ENCODE measurements around the gene HRH3. TPM values are rescaled to one million over a fixed set of nuclear protein-coding genes. Genes with fewer than 3 reads are reported as not detected.

The HRH3 gene
- total and polyA plus RNA-seq, 2 donors (not counting 1 experiment from before 2014, with no cell fraction given): not detected

DNA sequence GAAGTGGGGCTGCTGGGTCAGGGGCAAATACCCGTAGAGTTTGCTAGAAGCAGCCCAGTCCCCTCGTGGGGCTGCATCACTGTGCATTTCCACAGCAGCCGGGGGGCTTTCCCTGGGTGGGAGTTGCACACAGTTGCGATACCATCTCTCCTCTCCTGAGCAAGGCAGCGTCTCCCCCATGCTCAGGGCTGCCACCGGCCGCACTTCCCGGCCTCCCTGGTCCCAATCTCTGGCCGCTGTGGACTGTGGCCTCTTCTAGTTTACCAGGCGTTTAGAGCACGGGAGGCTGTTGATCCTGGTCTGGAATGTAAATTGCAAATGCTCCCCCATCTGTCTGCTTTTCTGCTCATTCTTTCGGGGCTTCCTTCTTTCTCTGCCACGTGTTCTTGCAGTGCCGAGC is 49.3 kb upstream of the HRH3 start:
- POLR2A ChIA-PET: no interaction called here
- no peaks in the 10 kb centered on the region for H3K9me3 Mint-ChIP-seq (ENCODE audit: insufficient read depth)
- DNase-seq (no peak), ATAC-seq (ENCODE audit: low read depth) (no peak)
- CTCF ChIA-PET: interaction anchor here (0.7 kb wide), 1 partner anchor 234 kb away, joined by 3 read pairs; no protein-coding TSS in a partner anchor
- H3K4me1 Mint-ChIP-seq: peaks cover 10% of the 10 kb centered on the region
- Histone ChIP-seq H3K36me3 (replicated peaks in 1 of 2; ENCODE audit: control extremely low read depth in 1 of 2, control insufficient read depth in 1 of 2, extremely low read depth in 1 of 2, insufficient read depth in 2 of 2, low read length in 1 of 2) (peaks cover 0 to 75% of the 10 kb centered on the region in 2 experiments), H3K4me2 (replicated peaks; ENCODE audit: low read depth, low read length, poor library complexity, severe bottlenecking) (no peak overlapping the region), H3K27ac (ENCODE audit: low read length in 2 of 2) (no peak overlapping the region), H3K27me3 (replicated peaks in 1 of 4; ENCODE audit: control extremely low read depth in 1 of 4, control insufficient read depth in 3 of 4, insufficient read depth in 4 of 4, low read length in 3 of 4) (no peaks in the 10 kb centered on the region), H3K4me3 (ENCODE audit: control extremely low read depth in 1 of 5, extremely low read depth in 1 of 5, insufficient read depth in 1 of 5, low read depth in 2 of 5, low read length in 4 of 5) (no peak overlapping the region), H3K9me3 (ENCODE audit: control extremely low read depth in 1 of 3, control insufficient read depth in 2 of 3, insufficient read depth in 1 of 3, low read length in 2 of 3) (peaks cover 0 to 6% (median 0%) of the 10 kb centered on the region in 3 donors), H3K9ac (ENCODE audit: low read length) (no peak overlapping the region), H3K79me2 (ENCODE audit: control insufficient read depth, insufficient read depth, low read length) (peaks cover 9% of the 10 kb centered on the region), H3K4me1 (ENCODE audit: control insufficient read depth in 2 of 2, insufficient read depth in 2 of 2, low read length in 2 of 2) (peaks cover 4 to 7% of the 10 kb centered on the region in 2 donors), H2AFZ (ENCODE audit: insufficient read depth, low read depth, low read length, poor library complexity, severe bottlenecking) (no peak overlapping the region), H4K20me1 (ENCODE audit: control insufficient read depth, insufficient read depth, low read length, poor library complexity, severe bottlenecking) (peaks cover 30% of the 10 kb centered on the region)
- 96% methylated on average over 14 of the region's 14 CpGs for WGBS (ENCODE audit: insufficient coverage)
- TF ChIP-seq, protein P1, sequence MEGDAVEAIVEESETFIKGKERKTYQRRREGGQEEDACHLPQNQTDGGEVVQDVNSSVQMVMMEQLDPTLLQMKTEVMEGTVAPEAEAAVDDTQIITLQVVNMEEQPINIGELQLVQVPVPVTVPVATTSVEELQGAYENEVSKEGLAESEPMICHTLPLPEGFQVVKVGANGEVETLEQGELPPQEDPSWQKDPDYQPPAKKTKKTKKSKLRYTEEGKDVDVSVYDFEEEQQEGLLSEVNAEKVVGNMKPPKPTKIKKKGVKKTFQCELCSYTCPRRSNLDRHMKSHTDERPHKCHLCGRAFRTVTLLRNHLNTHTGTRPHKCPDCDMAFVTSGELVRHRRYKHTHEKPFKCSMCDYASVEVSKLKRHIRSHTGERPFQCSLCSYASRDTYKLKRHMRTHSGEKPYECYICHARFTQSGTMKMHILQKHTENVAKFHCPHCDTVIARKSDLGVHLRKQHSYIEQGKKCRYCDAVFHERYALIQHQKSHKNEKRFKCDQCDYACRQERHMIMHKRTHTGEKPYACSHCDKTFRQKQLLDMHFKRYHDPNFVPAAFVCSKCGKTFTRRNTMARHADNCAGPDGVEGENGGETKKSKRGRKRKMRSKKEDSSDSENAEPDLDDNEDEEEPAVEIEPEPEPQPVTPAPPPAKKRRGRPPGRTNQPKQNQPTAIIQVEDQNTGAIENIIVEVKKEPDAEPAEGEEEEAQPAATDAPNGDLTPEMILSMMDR (IDR thresholded peaks at IDR 0.05): no peak
- TF ChIP-seq EZH2 (IDR thresholded peaks at IDR 0.05; ENCODE audit: borderline replicate concordance, insufficient read depth, low read depth, low read length, poor library complexity, severe bottlenecking): no peak
- no peak overlapping the region for H3K4me3 Mint-ChIP-seq
- no peaks in the 10 kb centered on the region for H3K27me3 Mint-ChIP-seq
- intact Hi-C loops (cut with micrococcal nuclease): no loop called here
- H3K27ac Mint-ChIP-seq: no peak overlapping the region

DNA sequence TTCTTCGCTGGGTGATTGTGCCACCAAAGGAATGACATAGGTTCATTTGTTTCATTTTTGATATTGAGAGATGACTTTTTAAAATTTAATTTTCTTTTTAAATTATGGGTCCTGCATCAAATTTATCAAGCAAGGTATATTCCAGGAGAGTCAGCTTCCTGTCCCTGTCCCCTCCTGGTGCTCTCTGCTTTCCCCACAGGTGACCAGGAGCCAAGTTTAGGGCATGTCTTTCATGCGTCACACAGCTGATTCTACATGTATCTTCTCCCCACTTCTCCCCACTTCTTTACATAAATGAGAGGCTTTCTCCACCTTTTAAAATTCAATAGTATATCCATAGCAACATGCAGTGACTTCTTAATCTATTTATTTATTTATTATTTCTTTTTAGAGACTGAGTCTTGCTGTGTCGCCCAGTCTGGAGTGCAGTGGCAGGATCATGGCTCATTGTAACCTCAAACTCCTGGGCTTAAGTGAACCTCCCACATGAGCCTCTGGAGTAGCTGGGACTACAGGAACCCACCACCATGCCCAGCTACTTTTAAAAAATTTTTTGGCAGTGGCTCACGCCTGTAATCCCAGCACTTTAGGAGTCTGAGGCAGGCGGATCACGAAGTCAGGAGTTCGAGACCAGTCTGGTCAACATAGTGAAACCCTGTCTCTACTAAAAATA is 48.3 kb upstream of the HRH3 start:
- ChIA-PET POLR2A (no interaction called here), CTCF (interaction anchor here (0.6 to 0.9 kb wide), 2 partner anchors 18 to 32 kb away, joined by 3 to 4 read pairs; no protein-coding TSS in a partner anchor)
- Mint-ChIP-seq H3K27me3 (no peaks in the 10 kb centered on the region), H3K27ac (no peak overlapping the region), H3K4me3 (no peak overlapping the region), H3K4me1 (peaks cover 1% of the 10 kb centered on the region), H3K9me3 (ENCODE audit: insufficient read depth) (no peaks in the 10 kb centered on the region)
- H3K27me3 ChIP-seq (replicated peaks in 1 of 4; ENCODE audit: control extremely low read depth in 1 of 4, control insufficient read depth in 3 of 4, insufficient read depth in 4 of 4, low read length in 3 of 4): no peaks in the 10 kb centered on the region
- 75% methylated on average over 4 of the region's 7 CpGs for WGBS (ENCODE audit: insufficient coverage)
- no peak overlapping the region for H3K27ac ChIP-seq (ENCODE audit: low read length in 2 of 2)
- no peak overlapping the region for H3K4me3 ChIP-seq (ENCODE audit: control extremely low read depth in 1 of 5, extremely low read depth in 1 of 5, insufficient read depth in 1 of 5, low read depth in 2 of 5, low read length in 4 of 5)
- DNase-seq: no peak
- no peak for ATAC-seq (ENCODE audit: low read depth)
- peaks cover 30% of the 10 kb centered on the region for H4K20me1 ChIP-seq (ENCODE audit: control insufficient read depth, insufficient read depth, low read length, poor library complexity, severe bottlenecking)
- H2AFZ ChIP-seq (ENCODE audit: insufficient read depth, low read depth, low read length, poor library complexity, severe bottlenecking): no peak overlapping the region
- intact Hi-C loops (cut with micrococcal nuclease): no loop called here
- H3K36me3 ChIP-seq (replicated peaks in 1 of 2; ENCODE audit: control extremely low read depth in 1 of 2, control insufficient read depth in 1 of 2, extremely low read depth in 1 of 2, insufficient read depth in 2 of 2, low read length in 1 of 2): peaks cover 0 to 72% of the 10 kb centered on the region in 2 experiments
- no peak overlapping the region for H3K4me2 ChIP-seq (replicated peaks; ENCODE audit: low read depth, low read length, poor library complexity, severe bottlenecking)
- TF ChIP-seq, protein P1 (IDR thresholded peaks at IDR 0.05): no peak
- TF ChIP-seq EZH2 (IDR thresholded peaks at IDR 0.05; ENCODE audit: borderline replicate concordance, insufficient read depth, low read depth, low read length, poor library complexity, severe bottlenecking): no peak
- no peak overlapping the region for H3K9ac ChIP-seq (ENCODE audit: low read length)
- peaks cover 13% of the 10 kb centered on the region for H3K79me2 ChIP-seq (ENCODE audit: control insufficient read depth, insufficient read depth, low read length)
- no peaks in the 10 kb centered on the region for H3K4me1 ChIP-seq (ENCODE audit: control insufficient read depth in 2 of 2, insufficient read depth in 2 of 2, low read length in 2 of 2)
- peaks cover 0 to 6% (median 0%) of the 10 kb centered on the region in 3 donors for H3K9me3 ChIP-seq (ENCODE audit: control extremely low read depth in 1 of 3, control insufficient read depth in 2 of 3, insufficient read depth in 1 of 3, low read length in 2 of 3)

All from B cell (primary cell).